SK-N-SH (cell line): ENCODE results near the gene WNT3.

ENCODE experiments used
- EP300 ChIP-seq, 2 experiments: IDR thresholded peaks; 2 replicates each; pipeline versions ENCODE4 v1.4.0 to v1.6.1; 2012; ENCODE audit warnings: borderline replicate concordance in 1 of 2, low read depth in 1 of 2, low read length in 1 of 2
- EZH2phosphoT487 ChIP-seq: fragments of 200-600 bp; sonication (generic); IDR thresholded peaks from 2 replicates; pipeline ENCODE4 v1.6.1; 2017; ENCODE audit warnings: low read depth, mixed run types, mild to moderate bottlenecking, antibody characterized with exemption, moderate library complexity, borderline replicate concordance
- GABPA ChIP-seq: IDR thresholded peaks from 2 replicates; pipeline ENCODE4 v1.4.0; 2012; ENCODE audit warnings: low read depth, mild to moderate bottlenecking
- POLR2AphosphoS5 ChIP-seq: IDR thresholded peaks from 2 replicates; pipeline ENCODE4 v1.6.1; 2012; ENCODE audit warnings: low read depth, low read length
- RFX5 ChIP-seq: IDR thresholded peaks from 2 replicates; pipeline ENCODE4 v1.6.1; 2012; ENCODE audit warnings: mild to moderate bottlenecking, improper control_type of control experiment, low read length
- TCF12 ChIP-seq: IDR thresholded peaks from 2 replicates; pipeline ENCODE4 v1.4.0; 2012
- YY1 ChIP-seq: IDR thresholded peaks from 2 replicates; pipeline ENCODE4 v1.4.0; 2012; ENCODE audit warnings: low read depth, mild to moderate bottlenecking
- TF ChIP-seq, protein P1 (sequence below): fragments of 200-600 bp; sonication (generic); IDR thresholded peaks from 2 replicates; pipeline ENCODE4 v1.6.1; 2017; ENCODE audit warnings: antibody characterized with exemption, mild to moderate bottlenecking, moderate library complexity

GRCh38 chr17:46839211-46839610, 20.7 kb upstream of the WNT3 start:
- TF ChIP-seq GABPA (no peak), YY1 (no peak), POLR2AphosphoS5 (no peak), TCF12 (no peak), EP300 (IDR thresholded peaks at IDR 0.05; ENCODE audit: borderline replicate concordance in 1 of 2, low read depth in 1 of 2, low read length in 1 of 2) (no peak), EZH2phosphoT487 (no peak), RFX5 (no peak)
- TF ChIP-seq, protein P1, sequence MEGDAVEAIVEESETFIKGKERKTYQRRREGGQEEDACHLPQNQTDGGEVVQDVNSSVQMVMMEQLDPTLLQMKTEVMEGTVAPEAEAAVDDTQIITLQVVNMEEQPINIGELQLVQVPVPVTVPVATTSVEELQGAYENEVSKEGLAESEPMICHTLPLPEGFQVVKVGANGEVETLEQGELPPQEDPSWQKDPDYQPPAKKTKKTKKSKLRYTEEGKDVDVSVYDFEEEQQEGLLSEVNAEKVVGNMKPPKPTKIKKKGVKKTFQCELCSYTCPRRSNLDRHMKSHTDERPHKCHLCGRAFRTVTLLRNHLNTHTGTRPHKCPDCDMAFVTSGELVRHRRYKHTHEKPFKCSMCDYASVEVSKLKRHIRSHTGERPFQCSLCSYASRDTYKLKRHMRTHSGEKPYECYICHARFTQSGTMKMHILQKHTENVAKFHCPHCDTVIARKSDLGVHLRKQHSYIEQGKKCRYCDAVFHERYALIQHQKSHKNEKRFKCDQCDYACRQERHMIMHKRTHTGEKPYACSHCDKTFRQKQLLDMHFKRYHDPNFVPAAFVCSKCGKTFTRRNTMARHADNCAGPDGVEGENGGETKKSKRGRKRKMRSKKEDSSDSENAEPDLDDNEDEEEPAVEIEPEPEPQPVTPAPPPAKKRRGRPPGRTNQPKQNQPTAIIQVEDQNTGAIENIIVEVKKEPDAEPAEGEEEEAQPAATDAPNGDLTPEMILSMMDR: no peak
